HG02973 (cell line): Measurements from ENCODE around the gene KCNK1.
"Not testable (repeated sequence)": the region's sequence is repeated elsewhere in the genome, so short reads cannot be mapped to it uniquely, and the experiment has no call there.

Source experiments
- ATAC-seq: cut with Tn5 transposase; IDR thresholded peaks from one replicate; pipeline ENCODE4 v1.9.1; 2021; ENCODE audit warnings: moderate library complexity; ENCODE audit not compliant: unreplicated experiment

KCNK1 gene

DNA sequence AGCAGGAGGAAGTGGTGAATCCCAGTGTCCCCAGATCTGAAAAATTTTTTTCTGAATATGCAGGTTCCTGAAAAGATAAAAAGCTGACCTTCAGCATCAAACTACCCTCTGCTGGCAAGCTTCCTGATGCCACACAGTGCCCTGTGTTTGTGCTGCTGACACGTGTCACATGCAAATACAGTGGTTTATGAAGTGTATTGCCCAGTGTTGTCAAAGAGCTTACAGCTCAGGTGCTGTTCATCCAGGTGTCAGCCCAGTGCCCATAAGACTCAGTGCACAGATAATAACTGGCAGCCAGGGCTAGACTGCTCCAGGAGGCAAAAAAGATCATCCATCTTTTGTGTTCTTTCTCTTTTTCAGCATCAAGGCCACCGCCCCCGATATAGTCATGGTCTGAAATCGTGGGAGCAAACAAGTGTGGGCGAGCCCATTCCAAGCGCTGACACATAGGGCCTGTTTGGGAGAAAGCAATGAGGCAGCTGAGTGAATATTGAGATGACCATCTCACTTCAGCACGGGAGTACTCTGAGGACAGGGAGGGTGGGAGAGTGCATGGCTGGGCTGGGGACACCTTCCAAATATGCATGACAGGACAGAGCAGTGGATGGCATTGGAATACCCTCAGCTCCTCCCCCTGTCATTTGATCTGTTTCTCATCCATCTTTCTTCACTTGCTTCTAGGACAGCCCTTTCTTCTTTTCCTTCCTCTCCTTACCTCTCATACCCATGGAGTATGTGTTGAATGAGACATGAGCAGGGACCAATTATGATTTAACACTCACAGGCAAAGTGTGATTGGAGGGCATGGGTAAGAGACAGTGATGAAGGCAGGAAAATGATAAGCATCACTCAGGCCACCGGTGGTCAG is 6.4 kb upstream of the KCNK1 start:
- no peak for ATAC-seq

GRCh38 chr1:233608988-233609387 is 4.9 kb upstream of the KCNK1 start:
- ATAC-seq, result no peak

- no peak for ATAC-seq
These were observed 4.0 kb upstream of the KCNK1 start for GRCh38 chr1:233609926-233610325.

- no peak for ATAC-seq
These were observed 3.3 kb upstream of the KCNK1 start for GRCh38 chr1:233610628-233611027.

DNA sequence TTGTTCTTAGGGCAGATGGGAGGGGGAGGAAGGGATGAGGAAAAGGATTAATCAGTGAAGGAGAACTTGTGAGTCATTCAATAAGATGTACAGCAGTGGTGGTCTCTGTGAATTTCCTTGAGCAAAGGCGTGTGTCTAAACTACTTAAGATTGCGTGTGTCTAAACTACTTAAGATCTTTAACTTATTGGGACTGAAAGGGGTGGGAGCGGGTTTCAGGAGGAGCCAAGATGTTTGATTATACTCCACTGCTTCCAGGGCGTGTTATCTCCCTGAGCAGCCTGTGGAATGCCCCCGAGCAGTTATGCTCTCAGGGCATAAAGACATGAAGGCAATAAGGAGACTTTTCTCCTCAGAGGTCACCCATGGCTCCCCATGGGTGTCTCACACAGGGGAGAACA is 2.5 kb upstream of the KCNK1 start:
- not testable (repeated sequence) for ATAC-seq

- peak; percentile 42 for ATAC-seq
These were observed 352 bp downstream of the KCNK1 start for GRCh38 chr1:233614173-233614742.

GRCh38 chr1:233614743-233615521 is 1.0 kb downstream of the KCNK1 start:
- ATAC-seq, result peak; percentile 44

DNA sequence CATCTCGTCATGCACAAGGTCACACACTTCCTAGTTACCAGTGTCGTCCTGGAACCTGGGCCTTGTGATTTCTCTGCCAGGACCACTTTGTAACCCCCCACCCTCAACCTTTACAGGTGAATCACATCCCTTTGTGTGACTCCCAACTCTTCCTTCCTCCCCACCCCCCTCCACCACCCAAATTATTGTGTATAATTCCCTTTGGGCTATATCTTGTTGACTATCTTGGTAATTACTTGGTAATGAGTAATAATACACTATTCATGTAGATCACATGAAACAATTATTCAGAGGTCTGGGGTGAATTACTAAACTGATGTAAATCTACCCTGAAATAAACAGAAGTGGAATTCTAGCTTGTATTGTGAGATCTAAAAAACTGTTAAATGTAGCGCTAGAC is 1.7 kb downstream of the KCNK1 start:
- ATAC-seq, result no peak

DNA sequence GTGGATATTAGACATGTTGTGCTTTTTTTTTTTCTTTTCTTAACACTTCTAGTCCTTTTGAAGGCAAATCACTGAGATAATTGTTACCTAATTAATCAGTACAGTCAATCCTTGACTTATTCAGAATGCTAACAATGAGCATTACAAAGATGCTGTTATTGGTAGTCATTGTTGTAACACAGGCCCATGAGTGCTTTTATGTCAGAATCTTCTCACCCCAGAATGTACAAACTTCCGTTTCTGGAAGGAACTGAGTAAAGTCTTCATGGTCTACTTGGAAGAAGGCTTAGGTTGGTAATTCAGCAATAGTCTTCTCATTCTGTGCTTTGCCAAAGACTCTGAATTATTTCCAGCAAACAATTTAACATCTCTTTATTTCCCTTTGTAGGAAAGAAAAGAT is 3.1 kb downstream of the KCNK1 start:
- no peak for ATAC-seq

DNA sequence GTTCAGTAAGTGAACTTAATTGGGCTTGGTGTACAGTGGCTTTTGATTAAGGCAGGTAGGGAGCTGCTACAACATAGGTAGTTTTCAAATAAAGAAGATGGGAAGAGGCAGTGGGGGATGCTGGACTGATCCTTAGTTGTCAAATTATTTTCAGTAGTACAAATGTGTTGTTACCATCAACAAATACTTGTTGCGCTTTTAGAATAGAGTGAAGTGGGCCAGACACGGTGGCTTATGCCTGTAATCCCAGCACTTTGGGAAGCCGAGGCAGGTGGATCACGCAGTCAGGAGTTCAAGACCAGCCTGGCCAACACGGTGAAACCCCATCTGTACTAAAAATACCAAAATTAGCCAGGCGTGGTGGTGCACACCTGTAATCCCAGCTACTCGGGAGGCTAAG is 5.5 kb downstream of the KCNK1 start:
- ATAC-seq, result not testable (repeated sequence)

GRCh38 chr1:233620065-233620464 is 6.2 kb downstream of the KCNK1 start:
- ATAC-seq, result no peak

- ATAC-seq, result no peak
These were observed 8.0 kb downstream of the KCNK1 start for GRCh38 chr1:233621923-233622322.

- ATAC-seq, result no peak
These were observed 10.4 kb downstream of the KCNK1 start for GRCh38 chr1:233624289-233624688.

- ATAC-seq, result no peak
These were observed 11.2 kb downstream of the KCNK1 start for GRCh38 chr1:233625087-233625486.

GRCh38 chr1:233625510-233625981 is 11.6 kb downstream of the KCNK1 start:
- ATAC-seq, result no peak

DNA sequence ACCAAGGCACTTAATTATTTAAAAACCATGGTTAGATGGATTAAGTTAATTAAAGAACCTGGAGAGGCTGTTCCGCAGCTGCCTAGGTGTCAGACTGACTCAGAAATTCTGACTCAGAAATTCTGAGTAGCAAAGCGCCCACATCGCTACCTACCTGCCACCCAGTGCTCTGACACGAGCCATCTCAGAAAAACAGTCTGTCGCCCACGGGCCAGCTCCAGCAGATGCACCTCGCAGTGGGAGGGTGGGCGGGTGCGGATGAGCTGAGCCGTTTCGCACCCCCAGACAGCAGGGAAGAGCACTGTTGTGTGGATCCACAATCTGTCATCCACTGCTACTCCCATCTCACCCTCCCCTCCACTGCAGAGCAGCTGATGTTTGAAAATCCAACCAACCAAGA is 13.5 kb downstream of the KCNK1 start:
- no peak for ATAC-seq

DNA sequence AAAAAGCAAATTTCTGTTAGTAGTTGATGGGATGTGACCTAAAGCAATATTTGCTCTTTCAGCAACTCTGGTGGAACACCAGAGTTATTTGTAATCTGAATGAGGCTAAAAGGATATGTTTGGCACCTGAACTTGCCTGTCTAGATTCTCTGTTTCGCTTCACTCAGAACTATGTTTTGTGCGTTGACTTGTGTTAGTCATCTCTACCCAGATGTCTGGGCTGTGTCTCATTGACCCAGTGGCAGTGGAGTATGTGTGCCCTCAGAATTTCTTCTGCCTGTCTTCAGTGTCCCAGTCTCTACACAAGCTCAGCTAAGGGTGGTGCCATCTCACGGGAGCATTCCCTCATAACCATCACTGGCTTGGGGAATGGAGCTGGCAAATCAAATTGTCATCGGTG is 13.9 kb downstream of the KCNK1 start:
- ATAC-seq, result no peak

GRCh38 chr1:233629305-233629935 is 15.5 kb downstream of the KCNK1 start:
- ATAC-seq, result no peak

DNA sequence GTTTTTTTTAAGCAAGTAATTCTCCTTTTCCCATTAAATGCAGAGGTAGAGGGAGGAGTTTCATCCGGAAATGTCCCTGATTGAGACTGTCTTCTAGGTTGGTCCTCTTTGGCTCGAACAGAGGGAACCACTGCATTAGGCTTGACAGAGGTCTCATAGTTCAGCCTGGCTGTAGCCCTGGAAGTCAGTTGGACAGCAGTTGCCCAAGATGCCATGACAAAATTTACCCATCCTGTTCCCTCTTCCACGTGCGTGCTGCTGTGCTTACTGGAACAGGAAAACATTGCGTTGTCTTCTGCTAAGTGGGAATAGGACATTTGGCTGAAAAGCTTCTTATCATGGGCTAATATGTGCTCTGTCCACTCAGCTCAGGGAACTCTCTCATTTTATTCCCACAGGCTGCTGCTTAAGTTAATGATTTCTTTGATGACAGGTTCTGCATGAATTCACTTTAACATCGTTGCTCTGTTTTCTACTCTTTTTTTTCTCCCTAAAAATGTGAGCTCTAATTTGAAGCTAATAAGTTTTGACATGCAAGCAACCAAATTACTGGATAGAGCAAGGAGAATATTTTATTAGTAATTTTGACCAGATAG is 18.0 kb downstream of the KCNK1 start:
- no peak for ATAC-seq

- no peak for ATAC-seq
These were observed 18.5 kb downstream of the KCNK1 start for GRCh38 chr1:233632436-233632835.
